AG09319 (cell line): ENCODE data around the gene ZNF304.

Source experiments
- DNase-seq: peaks from one replicate; pipeline ENCODE4 v3.0.0-alpha.2; 2010; ENCODE audit warnings: low read depth; ENCODE audit errors: extremely low read depth
- TF ChIP-seq, protein P1 (sequence below): IDR thresholded peaks from 2 replicates; pipeline ENCODE4 v1.5.1; 2011; ENCODE audit warnings: low read depth, mild to moderate bottlenecking, inconsistent platforms, low read length, moderate library complexity

Gene ZNF304

DNA sequence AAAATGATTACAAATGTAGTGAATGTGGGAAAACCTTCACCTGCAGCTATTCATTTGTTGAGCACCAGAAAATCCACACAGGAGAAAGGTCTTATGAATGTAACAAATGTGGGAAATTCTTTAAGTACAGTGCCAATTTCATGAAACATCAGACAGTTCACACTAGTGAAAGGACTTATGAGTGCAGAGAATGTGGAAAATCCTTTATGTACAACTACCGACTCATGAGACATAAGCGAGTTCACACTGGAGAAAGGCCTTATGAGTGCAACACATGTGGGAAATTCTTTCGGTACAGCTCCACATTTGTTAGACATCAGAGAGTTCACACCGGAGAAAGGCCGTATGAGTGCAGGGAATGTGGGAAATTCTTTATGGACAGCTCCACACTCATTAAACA lies 47.8 kb downstream of the ZNF304 start:
- TF ChIP-seq, protein P1, sequence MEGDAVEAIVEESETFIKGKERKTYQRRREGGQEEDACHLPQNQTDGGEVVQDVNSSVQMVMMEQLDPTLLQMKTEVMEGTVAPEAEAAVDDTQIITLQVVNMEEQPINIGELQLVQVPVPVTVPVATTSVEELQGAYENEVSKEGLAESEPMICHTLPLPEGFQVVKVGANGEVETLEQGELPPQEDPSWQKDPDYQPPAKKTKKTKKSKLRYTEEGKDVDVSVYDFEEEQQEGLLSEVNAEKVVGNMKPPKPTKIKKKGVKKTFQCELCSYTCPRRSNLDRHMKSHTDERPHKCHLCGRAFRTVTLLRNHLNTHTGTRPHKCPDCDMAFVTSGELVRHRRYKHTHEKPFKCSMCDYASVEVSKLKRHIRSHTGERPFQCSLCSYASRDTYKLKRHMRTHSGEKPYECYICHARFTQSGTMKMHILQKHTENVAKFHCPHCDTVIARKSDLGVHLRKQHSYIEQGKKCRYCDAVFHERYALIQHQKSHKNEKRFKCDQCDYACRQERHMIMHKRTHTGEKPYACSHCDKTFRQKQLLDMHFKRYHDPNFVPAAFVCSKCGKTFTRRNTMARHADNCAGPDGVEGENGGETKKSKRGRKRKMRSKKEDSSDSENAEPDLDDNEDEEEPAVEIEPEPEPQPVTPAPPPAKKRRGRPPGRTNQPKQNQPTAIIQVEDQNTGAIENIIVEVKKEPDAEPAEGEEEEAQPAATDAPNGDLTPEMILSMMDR, result no peak
- no peak for DNase-seq

GRCh38 chr19:57403737-57404563 lies 52.9 kb downstream of the ZNF304 start:
- TF ChIP-seq, protein P1, result no peak
- DNase-seq, result no peak

GRCh38 chr19:57406516-57407123 lies 55.5 kb downstream of the ZNF304 start:
- DNase-seq, result no peak
- TF ChIP-seq, protein P1, result peak; percentile 90
